Measurements from ENCODE around the gene LPAR5.

GRCh38 chr12:6653987-6654386 lies 18.2 kb upstream of the LPAR5 start:
- TF ChIP-seq CTCF (IDR thresholded peaks at IDR 0.05) (no peak), POLR2A (IDR thresholded peaks at IDR 0.05) (no peak), POLR2AphosphoS5 (IDR thresholded peaks at IDR 0.05) (no peak)

Data from transverse colon (tissue), 4 donors.